Measurements from ENCODE around the gene TOMM34. TPM values are rescaled to one million over a fixed set of nuclear protein-coding genes. Genes with fewer than 3 reads are reported as not detected.

Gene TOMM34
- total RNA-seq, 4 donors from 2014 or later = 11.4 to 19.5 (median 16.7) TPM

DNA sequence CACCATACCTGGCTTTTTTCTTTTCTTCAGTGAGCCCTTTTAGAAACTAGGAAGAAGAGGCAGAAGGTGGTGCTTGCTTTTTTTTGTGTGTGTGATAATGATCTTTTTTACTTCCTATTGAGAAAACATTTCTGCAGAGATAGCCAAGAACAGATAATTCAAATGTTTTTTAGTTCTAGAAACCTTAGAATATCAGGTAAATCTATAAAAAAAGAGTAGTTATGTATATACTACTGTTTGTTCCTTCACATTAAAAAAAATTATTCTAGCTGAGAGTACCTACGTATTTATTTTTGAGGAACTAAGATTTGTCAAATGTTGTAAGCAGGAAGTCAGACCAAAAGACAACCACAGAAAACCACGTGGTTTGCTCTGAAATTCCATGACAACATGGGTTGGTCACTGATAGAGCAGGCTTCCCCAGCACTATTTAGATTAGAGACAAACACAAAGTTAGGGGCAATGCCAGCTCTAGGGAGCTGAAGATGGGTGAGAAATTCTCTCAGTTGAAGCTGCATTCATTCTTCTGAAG, 19.0 kb upstream of the TOMM34 start:
- Histone ChIP-seq H3K36me3 (peaks cover 0 to 83% (median 13%) of the 10 kb centered on the region in 3 donors), H3K4me3 (no peak overlapping the region)

DNA sequence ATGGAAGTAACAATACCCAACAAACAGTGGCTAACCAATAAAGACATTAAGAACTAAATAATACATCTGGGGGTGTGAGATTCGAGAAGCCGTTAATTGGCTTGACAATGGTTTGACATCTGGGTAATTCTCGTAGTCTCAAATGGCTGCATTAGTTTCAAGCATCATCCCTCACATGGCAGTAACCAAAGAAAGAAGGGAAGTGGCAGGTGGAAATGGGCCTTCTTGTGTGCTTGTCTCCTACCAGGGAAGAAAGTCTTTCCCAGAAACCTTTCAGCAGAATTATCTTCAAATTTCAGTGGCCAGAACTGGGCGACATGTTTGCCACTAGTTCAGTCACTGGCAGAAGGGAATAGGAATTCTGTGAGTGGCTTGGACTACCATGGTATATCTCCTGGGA, 16.5 kb upstream of the TOMM34 start:
- peaks cover 5 to 86% (median 9%) of the 10 kb centered on the region in 3 donors for H3K36me3 ChIP-seq
- peaks cover 0 to 5% (median 3%) of the 10 kb centered on the region in 3 donors for H3K4me1 ChIP-seq
- no peak overlapping the region for H3K27ac ChIP-seq
- H3K27me3 ChIP-seq = no peaks in the 10 kb centered on the region
- WGBS, 2 donors = 93 to 98% methylated on average over 4 of the region's 4 CpGs
- H3K4me3 ChIP-seq = no peak overlapping the region
- intact Hi-C loops (cut with DNase I) = no loop called here
- DNase-seq = no peak
- H3K9me3 ChIP-seq = no peaks in the 10 kb centered on the region
- TF ChIP-seq, protein P1, sequence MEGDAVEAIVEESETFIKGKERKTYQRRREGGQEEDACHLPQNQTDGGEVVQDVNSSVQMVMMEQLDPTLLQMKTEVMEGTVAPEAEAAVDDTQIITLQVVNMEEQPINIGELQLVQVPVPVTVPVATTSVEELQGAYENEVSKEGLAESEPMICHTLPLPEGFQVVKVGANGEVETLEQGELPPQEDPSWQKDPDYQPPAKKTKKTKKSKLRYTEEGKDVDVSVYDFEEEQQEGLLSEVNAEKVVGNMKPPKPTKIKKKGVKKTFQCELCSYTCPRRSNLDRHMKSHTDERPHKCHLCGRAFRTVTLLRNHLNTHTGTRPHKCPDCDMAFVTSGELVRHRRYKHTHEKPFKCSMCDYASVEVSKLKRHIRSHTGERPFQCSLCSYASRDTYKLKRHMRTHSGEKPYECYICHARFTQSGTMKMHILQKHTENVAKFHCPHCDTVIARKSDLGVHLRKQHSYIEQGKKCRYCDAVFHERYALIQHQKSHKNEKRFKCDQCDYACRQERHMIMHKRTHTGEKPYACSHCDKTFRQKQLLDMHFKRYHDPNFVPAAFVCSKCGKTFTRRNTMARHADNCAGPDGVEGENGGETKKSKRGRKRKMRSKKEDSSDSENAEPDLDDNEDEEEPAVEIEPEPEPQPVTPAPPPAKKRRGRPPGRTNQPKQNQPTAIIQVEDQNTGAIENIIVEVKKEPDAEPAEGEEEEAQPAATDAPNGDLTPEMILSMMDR (IDR thresholded peaks at IDR 0.05) = no peak
- TF ChIP-seq POLR2A (IDR thresholded peaks at IDR 0.05) = no peak

More for the DNA sequence above, 19.0 kb upstream of the TOMM34 start:
- Histone ChIP-seq H3K27me3 (no peaks in the 10 kb centered on the region), H3K4me1 (peaks cover 0 to 5% (median 3%) of the 10 kb centered on the region in 3 donors), H3K27ac (peak overlapping the region in 3 of 4 donors; percentile 60 to 75 (median 69)), H3K9me3 (no peaks in the 10 kb centered on the region)
- 39 to 63% methylated on average over 2 of the region's 2 CpGs for WGBS, 2 donors
- TF ChIP-seq, protein P1 (IDR thresholded peaks at IDR 0.05) = no peak
- peak in 1 of 4 donors; percentile 32 for TF ChIP-seq POLR2A (IDR thresholded peaks at IDR 0.05)
- no peak for DNase-seq
- intact Hi-C loops (cut with DNase I) = no loop called here

DNA sequence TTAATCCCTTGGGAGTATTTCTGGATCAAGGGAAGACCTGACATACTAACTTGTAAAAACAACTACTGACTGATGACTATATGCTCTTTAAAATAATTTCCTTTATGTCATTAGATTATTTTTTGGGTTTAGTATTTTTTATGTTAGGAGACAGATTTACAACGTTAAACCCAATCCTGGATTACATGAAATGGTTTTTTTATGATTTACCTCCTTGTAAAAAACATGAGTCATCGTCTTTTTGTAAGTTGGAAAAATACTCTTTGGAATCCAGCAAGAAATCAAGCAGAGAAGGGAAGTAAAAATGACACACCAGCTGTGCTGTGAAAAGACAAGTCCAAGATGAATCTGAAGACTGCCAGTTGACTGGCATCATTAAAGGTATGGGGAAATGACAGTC, 12.9 kb upstream of the TOMM34 start:
- no peak for TF ChIP-seq POLR2A (IDR thresholded peaks at IDR 0.05)
- TF ChIP-seq, protein P1 (IDR thresholded peaks at IDR 0.05) = no peak
- H3K36me3 ChIP-seq = peaks cover 5 to 50% (median 9%) of the 10 kb centered on the region in 3 donors
- H3K27ac ChIP-seq = no peak overlapping the region
- intact Hi-C loops (cut with DNase I) = no loop called here
- WGBS, 2 donors = 58 to 64% methylated on average over 2 of the region's 2 CpGs
- H3K4me1 ChIP-seq = peaks cover 0 to 32% (median 2%) of the 10 kb centered on the region in 3 donors
- no peak for DNase-seq
- no peaks in the 10 kb centered on the region for H3K9me3 ChIP-seq
- no peaks in the 10 kb centered on the region for H3K27me3 ChIP-seq
- no peak overlapping the region for H3K4me3 ChIP-seq

DNA sequence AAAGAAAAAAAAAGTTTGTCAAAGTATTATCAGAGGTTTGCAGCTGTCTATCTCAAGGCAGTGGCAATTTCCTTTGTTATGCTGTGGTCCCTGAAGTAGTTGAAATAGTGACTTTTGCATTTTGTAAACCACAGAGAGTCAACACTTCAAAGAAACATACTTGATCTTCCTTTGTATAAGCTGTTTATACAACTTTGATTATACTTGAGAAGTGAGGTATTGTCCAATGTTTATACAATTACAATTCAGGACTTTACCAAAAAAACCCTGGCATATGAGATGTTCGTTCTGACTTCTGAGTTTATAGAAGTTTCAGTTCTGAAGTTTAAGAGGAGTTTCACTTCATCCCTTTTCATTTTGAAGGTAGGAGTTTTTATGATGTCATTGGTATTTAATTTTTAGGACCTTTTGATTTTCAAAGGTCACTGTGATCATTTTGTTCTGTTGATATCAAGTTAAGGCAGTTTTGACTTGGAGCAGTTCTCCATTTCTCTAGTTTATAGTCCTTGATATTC, 10.1 kb upstream of the TOMM34 start:
- DNase-seq = no peak

More for the DNA sequence above, 10.1 kb upstream of the TOMM34 start:
- peak overlapping the region in 3 of 4 donors; percentile 33 to 91 (median 33) for H3K27ac ChIP-seq
- H3K4me1 ChIP-seq = peaks cover 9 to 54% (median 11%) of the 10 kb centered on the region in 3 donors
- peak overlapping the region in 1 of 4 donors; percentile 24 for H3K4me3 ChIP-seq
- 17 to 45% methylated on average over 1 of the region's 1 CpG for WGBS, 2 donors
- peak in 1 of 4 donors; percentile 23 for TF ChIP-seq POLR2A (IDR thresholded peaks at IDR 0.05)
- TF ChIP-seq, protein P1 (IDR thresholded peaks at IDR 0.05) = no peak
- H3K36me3 ChIP-seq = peaks cover 5 to 33% (median 9%) of the 10 kb centered on the region in 3 donors
- intact Hi-C loops (cut with DNase I) = no loop called here
- no peaks in the 10 kb centered on the region for H3K27me3 ChIP-seq
- no peaks in the 10 kb centered on the region for H3K9me3 ChIP-seq
